ENCODE results near the gene GAB3. TPM values are rescaled to one million over a fixed set of nuclear protein-coding genes. Genes with fewer than 3 reads are reported as not detected.

GAB3 gene
- total RNA-seq, 1 donor from 2014 or later = 2.9 TPM

DNA sequence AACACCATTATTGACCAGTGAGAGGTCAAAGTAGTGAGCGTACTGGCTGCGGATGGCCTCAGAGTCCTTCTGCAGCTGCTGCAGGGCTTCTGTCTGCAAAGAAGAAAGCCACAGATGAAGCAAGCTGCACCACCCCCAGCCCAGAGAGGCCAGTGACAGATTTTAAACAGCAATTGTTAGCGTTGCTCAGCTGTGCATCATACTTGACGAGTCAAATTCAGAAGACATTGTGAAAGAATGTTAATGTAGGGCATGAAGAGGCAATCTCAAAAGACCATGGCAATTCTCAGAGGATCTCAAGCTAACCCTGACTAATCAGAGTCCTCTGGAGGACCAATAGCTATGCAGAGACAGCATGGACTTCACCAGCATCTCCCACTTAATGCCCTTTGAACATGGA is 28.4 kb upstream of the GAB3 start:
- Histone ChIP-seq H3K27ac (no peak overlapping the region), H3K4me3 (no peak overlapping the region), H3K4me1 (no peaks in the 10 kb centered on the region), H3K9me3 (no peaks in the 10 kb centered on the region), H3K36me3 (peaks cover 9 to 22% of the 10 kb centered on the region in 2 donors), H3K27me3 (no peaks in the 10 kb centered on the region)
- TF ChIP-seq, protein P1, sequence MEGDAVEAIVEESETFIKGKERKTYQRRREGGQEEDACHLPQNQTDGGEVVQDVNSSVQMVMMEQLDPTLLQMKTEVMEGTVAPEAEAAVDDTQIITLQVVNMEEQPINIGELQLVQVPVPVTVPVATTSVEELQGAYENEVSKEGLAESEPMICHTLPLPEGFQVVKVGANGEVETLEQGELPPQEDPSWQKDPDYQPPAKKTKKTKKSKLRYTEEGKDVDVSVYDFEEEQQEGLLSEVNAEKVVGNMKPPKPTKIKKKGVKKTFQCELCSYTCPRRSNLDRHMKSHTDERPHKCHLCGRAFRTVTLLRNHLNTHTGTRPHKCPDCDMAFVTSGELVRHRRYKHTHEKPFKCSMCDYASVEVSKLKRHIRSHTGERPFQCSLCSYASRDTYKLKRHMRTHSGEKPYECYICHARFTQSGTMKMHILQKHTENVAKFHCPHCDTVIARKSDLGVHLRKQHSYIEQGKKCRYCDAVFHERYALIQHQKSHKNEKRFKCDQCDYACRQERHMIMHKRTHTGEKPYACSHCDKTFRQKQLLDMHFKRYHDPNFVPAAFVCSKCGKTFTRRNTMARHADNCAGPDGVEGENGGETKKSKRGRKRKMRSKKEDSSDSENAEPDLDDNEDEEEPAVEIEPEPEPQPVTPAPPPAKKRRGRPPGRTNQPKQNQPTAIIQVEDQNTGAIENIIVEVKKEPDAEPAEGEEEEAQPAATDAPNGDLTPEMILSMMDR (IDR thresholded peaks at IDR 0.05) = no peak
- no peak for DNase-seq (ENCODE audit: low spot score in 2 of 2)
- intact Hi-C loops (cut with DNase I) = no loop called here

DNA sequence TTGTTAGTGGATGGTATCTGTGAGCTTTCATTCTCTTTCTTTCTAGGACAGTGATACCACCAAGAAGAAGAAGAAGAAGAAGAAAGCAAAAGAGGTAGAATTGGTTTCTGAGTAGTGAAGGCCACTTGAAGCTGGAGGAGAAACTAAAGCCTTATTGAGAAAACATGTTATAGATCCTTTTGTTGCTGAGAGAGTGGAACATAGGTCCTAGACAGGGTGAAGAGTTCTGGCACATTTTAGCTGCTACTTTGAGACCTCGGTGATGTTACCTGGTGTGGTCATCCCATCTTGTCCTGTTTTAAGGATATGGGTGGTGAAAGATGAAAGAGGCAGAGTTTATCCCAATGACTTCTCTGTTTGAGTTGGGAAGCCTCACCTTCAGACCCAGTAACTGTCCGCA is 25.9 kb upstream of the GAB3 start:
- H3K27ac ChIP-seq = no peak overlapping the region
- H3K27me3 ChIP-seq = no peaks in the 10 kb centered on the region
- peaks cover 0 to 3% of the 10 kb centered on the region in 2 donors for H3K9me3 ChIP-seq
- no peak for DNase-seq (ENCODE audit: low spot score in 2 of 2)
- TF ChIP-seq, protein P1 (IDR thresholded peaks at IDR 0.05) = no peak
- H3K36me3 ChIP-seq = peaks cover 9 to 39% of the 10 kb centered on the region in 2 donors
- intact Hi-C loops (cut with DNase I) = no loop called here
- no peaks in the 10 kb centered on the region for H3K4me1 ChIP-seq
- H3K4me3 ChIP-seq = no peak overlapping the region

DNA sequence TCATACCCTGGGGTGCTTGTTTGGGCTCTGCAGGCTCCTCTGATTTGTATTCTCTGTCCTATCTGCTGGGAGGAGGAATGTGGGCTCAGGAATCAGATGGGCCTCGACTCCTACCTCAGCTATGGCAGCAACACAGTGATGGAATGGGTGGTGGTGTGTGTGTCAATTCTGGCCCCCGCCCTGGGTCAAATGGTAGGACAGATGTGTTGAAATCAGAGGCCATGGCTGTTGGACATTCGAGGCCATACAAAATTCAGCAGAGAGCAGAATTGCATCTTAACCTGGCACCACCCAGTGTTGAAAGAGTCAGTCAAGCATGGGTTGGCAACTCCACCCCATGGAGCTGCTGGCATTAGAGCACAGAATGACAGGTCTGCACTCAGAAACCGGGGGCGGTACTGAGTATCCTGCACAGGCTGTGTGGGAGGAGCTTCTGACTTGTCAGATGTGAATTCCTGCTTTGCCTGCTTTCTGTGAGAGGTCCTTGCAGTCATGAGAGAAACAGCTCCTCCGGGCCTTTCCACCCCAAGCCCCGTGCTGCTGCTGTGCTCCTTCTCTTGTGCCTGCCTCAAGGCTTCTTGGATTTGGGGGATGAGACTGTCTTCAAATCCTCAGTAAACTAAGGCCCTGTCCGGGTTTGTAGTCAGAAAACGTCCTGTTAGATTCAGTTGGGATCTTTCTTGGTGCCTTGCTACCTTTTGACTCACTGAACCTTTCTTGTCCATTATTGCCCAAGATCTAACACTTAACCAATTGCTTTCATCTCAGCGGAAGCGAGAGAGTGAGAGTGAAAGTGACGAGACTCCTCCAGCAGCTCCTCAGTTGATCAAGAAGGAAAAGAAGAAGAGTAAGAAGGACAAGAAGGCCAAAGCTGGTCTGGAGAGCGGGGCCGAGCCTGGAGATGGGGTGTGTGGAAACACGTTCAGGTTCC is 24.8 kb upstream of the GAB3 start:
- no peaks in the 10 kb centered on the region for H3K4me1 ChIP-seq
- peaks cover 0 to 3% of the 10 kb centered on the region in 2 donors for H3K9me3 ChIP-seq
- H3K27me3 ChIP-seq = no peaks in the 10 kb centered on the region
- DNase-seq (ENCODE audit: low spot score in 2 of 2) = no peak
- peaks cover 9 to 43% of the 10 kb centered on the region in 2 donors for H3K36me3 ChIP-seq
- TF ChIP-seq, protein P1 (IDR thresholded peaks at IDR 0.05) = no peak
- no peak overlapping the region for H3K27ac ChIP-seq
- no peak overlapping the region for H3K4me3 ChIP-seq
- intact Hi-C loops (cut with DNase I) = no loop called here

DNA sequence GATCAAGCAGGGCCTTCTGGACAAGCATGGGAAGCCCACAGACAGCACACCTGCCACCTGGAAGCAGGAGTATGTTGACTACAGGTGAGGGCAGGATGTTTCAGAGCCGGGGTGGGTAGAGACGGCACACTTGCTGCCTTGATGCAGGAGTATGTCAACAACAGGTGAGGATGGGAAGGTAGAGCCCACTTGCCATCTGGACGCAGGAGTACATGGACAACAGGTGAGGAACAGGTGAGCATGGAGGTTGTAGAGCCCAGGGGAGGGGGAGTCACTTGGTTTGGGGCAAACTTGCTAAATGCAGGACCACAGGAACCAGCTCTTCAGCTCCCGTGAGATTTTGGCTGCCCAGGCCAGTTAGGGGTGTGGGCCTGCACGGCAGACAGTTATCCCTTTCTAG is 23.7 kb upstream of the GAB3 start:
- Histone ChIP-seq H3K36me3 (peaks cover 9 to 43% of the 10 kb centered on the region in 2 donors), H3K27me3 (no peaks in the 10 kb centered on the region), H3K4me1 (no peaks in the 10 kb centered on the region), H3K9me3 (peaks cover 0 to 3% of the 10 kb centered on the region in 2 donors), H3K27ac (no peak overlapping the region), H3K4me3 (no peak overlapping the region)
- TF ChIP-seq, protein P1 (IDR thresholded peaks at IDR 0.05) = no peak
- intact Hi-C loops (cut with DNase I) = no loop called here
- no peak for DNase-seq (ENCODE audit: low spot score in 2 of 2)

DNA sequence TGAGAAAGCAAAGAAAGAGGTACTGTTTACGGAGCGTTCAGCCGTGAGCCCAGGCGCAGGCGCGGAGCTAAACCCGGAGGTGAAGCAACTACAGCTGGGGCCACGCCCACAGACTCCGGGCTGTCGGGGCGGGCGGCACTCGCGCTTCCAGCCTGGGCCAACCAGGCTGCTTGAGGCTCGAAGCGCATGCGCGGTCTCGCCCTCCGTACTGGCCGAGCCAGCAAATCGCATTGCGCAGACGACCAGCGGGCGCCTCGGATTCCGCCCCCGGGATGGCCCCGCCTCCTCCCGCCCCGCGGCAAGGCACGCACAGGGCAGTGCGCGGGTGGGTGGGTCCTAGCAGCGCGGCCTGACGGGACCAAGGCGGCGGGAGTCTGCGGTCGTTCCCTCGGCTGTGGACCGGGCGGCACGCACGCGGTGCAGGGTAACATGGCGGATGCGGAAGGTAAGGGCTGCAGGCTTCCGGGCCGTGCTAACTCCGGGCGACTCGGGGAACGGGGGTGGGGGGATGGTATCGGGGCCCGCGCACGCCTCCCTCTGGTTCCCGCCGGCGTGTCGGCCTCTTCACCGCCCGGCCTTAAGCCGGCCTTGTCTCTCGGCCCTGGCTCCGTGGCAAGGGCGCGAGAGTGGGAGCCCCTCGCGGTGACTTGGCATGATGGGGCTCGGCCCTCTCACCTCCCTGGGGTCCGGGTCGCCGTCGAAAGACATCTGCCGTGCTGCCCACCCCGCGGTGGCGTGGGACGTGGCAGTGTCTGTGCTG is 11.8 kb upstream of the GAB3 start, which contains the start of gene DKC1:
Gene DKC1, plus strand, starts transcription at position 328 of the 760 bp plus-strand sequence. Its CDS starts 102 bp downstream, at position 430.
- intact Hi-C loops (cut with DNase I) = loop anchor here (1.0 kb wide), 1 partner anchor 43 kb away; the partner anchor contains the start of gene MPP1
- peak; percentile 81 to 97 for DNase-seq (ENCODE audit: low spot score in 2 of 2)
- peak within 1 kb of the TSS; percentile 35 to 58 for H3K27ac ChIP-seq

More for the DNA sequence above, 11.8 kb upstream of the GAB3 start, which contains the start of gene DKC1:
- Histone ChIP-seq H3K36me3 (peaks cover 4 to 14% of the 10 kb centered on the region in 2 donors), H3K9me3 (no peaks in the 10 kb centered on the region), H3K4me1 (no peaks in the 10 kb centered on the region), H3K4me3 (peak within 1 kb of the TSS; percentile 57 to 74), H3K27me3 (no peaks in the 10 kb centered on the region)
- TF ChIP-seq, protein P1 (IDR thresholded peaks at IDR 0.05) = peak in 1 of 3 experiments; percentile 28
